Right lobe of liver (tissue), 4 donors: ENCODE results near the gene LCP1.

Experiments used
- POLR2A ChIP-seq: fragments of 450-650 bp; IDR thresholded peaks from one replicate; pipeline ENCODE4 v1.6.1; 2017; ENCODE audit warnings: antibody characterized with exemption, mild to moderate bottlenecking
- TF ChIP-seq, protein P1 (sequence below), 4 donors: fragments of 200-600 bp in 3 of 4; fragments of 450-650 bp in 1 of 4; IDR thresholded peaks; one replicate each; pipeline versions ENCODE4 v1.5.1 to v1.8.0; 2016 to 2022; ENCODE audit warnings: antibody characterized with exemption in 4 of 4, mild to moderate bottlenecking in 2 of 4
- donor health status: DM: no; HTN: no; CAD: no.
- donor health status: DM: no; HTN: no; CAD: no.
- donor health status: DM: no; HTN: yes; CAD: no.

GRCh38 chr13:46126056-46126455, 55.9 kb downstream of the LCP1 start:
- TF ChIP-seq, protein P1, sequence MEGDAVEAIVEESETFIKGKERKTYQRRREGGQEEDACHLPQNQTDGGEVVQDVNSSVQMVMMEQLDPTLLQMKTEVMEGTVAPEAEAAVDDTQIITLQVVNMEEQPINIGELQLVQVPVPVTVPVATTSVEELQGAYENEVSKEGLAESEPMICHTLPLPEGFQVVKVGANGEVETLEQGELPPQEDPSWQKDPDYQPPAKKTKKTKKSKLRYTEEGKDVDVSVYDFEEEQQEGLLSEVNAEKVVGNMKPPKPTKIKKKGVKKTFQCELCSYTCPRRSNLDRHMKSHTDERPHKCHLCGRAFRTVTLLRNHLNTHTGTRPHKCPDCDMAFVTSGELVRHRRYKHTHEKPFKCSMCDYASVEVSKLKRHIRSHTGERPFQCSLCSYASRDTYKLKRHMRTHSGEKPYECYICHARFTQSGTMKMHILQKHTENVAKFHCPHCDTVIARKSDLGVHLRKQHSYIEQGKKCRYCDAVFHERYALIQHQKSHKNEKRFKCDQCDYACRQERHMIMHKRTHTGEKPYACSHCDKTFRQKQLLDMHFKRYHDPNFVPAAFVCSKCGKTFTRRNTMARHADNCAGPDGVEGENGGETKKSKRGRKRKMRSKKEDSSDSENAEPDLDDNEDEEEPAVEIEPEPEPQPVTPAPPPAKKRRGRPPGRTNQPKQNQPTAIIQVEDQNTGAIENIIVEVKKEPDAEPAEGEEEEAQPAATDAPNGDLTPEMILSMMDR (IDR thresholded peaks at IDR 0.05), result no peak
- TF ChIP-seq POLR2A, result no peak
